Adrenal gland (tissue), 12 donors: ENCODE data around the gene KCNH1. TPM values are rescaled to one million over a fixed set of nuclear protein-coding genes. Genes with fewer than 3 reads are reported as not detected.

Source experiments
- DNase-seq, 7 donors: peaks; one replicate each; pipeline ENCODE4 v3.0.0-alpha.2; 2019 to 2020
- H3K27ac ChIP-seq, 5 donors: fragments of 200-600 bp; sonication (generic) in 4 of 5; 1 replicate in 3 of 5; 2 replicates in 2 of 5; pipeline versions ENCODE4 v1.5.1 to v1.8.0; 2016 to 2020; ENCODE audit warnings: mild to moderate bottlenecking in 1 of 5
- H3K27me3 ChIP-seq: fragments of 200-600 bp; 2 replicates; pipeline ENCODE4 v1.8.0; 2021
- H3K36me3 ChIP-seq, 2 donors: fragments of 200-600 bp; replicated peaks in 1 of 2; 1 replicate in 1 of 2; 2 replicates in 1 of 2; pipeline versions ENCODE4 v1.5.1 to v1.8.0; 2018 to 2022
- H3K4me1 ChIP-seq, 2 donors: fragments of 200-600 bp; replicated peaks in 1 of 2; 1 replicate in 1 of 2; 2 replicates in 1 of 2; pipeline versions ENCODE4 v1.5.1 to v1.8.0; 2018 to 2021
- H3K4me3 ChIP-seq, 4 donors: fragments of 200-600 bp; sonication (generic) in 3 of 4; one replicate each; pipeline ENCODE4 v1.5.1; 2016 to 2018
- H3K9me3 ChIP-seq, 3 donors: fragments of 200-600 bp; sonication (generic) in 1 of 3; replicated peaks in 1 of 3; 1 replicate in 2 of 3; 2 replicates in 1 of 3; pipeline versions ENCODE4 v1.5.1 to v1.8.0; 2016 to 2021
- POLR2A ChIP-seq, 2 donors: fragments of 450-650 bp; IDR thresholded peaks; one replicate each; pipeline ENCODE4 v1.6.1; 2017; ENCODE audit warnings: antibody characterized with exemption in 2 of 2, mild to moderate bottlenecking in 2 of 2, moderate library complexity in 1 of 2
- WGBS, 4 donors: extraction: QIAGEN DNeasy Blood & Tissue Kit in 2 of 4; methylation state at CpG; one replicate each; pipeline versions ENCODE4 v1.1.5 to v1.1.7; 2013 to 2017; 5-methylcytosine and 5-hydroxymethylcytosine counted together
- intact Hi-C, 2 donors: fragments of 100-400 bp; cut with DNase I; formaldehyde crosslinking; loops; one replicate each; pipeline versions ENCODE4 v1.14.1 to v1.15.0; 2022 to 2023
- polyA plus RNA-seq, 3 donors: library from polyadenylated mRNA; stranded (reverse); fragments of 200-250 nt in 2 of 3; fragments of 350-450 nt in 1 of 3; fragmentation: Illumina TruSeq in 1 of 3; extraction: RNeasy Lipid Tissue Mini Kit (QIAGEN cat#74804) in 1 of 3; gene quantifications; one replicate each; pipeline ENCODE4 v1.2.3, GENCODE V29; 2013 to 2014
- total RNA-seq, 9 donors: library from RNA; depleted of rRNA in 4 of 9; stranded (reverse); fragments of >200 nt in 4 of 9; fragments of 120-200 nt in 1 of 9; fragmentation: NEBNext Ultra II Directional in 1 of 9; extraction: Animal tissue kit (Norgen Biotek cat#: 25700) in 1 of 9; gene quantifications; one replicate each; pipeline versions ENCODE4 v1.1.0 to v1.2.4, GENCODE V29; 2013 to 2023
- TF ChIP-seq, protein P1 (sequence below), 6 experiments: fragments of 450-650 bp in 4 of 6; fragments of 200-600 bp in 2 of 6; sonication (generic) in 1 of 6; IDR thresholded peaks; 1 replicate in 5 of 6; 2 replicates in 1 of 6; pipeline versions ENCODE4 v1.5.1 to v1.8.0; 2016 to 2021; ENCODE audit warnings: antibody characterized with exemption in 6 of 6, mild to moderate bottlenecking in 2 of 6, moderate library complexity in 1 of 6
- donor health status: healthy with polysubstance abuse.
- donor health status: Bipolar disorder and iron deficiency.
- donor health status: DM: yes; HTN: yes; CAD: no.
- donor health status: DM: no; HTN: no; CAD: no.
- donor health status: DM: no; HTN: no; CAD: no.
- donor health status: DM: yes; HTN: yes; CAD: no.

KCNH1 gene
- total and polyA plus RNA-seq, 12 donors = 0.15 to 2.2 (median 0.73) TPM; not detected in 4

GRCh38 chr1:210878564-210878963 lies 255.4 kb downstream of the KCNH1 start:
- DNase-seq = no peak
- TF ChIP-seq, protein P1, sequence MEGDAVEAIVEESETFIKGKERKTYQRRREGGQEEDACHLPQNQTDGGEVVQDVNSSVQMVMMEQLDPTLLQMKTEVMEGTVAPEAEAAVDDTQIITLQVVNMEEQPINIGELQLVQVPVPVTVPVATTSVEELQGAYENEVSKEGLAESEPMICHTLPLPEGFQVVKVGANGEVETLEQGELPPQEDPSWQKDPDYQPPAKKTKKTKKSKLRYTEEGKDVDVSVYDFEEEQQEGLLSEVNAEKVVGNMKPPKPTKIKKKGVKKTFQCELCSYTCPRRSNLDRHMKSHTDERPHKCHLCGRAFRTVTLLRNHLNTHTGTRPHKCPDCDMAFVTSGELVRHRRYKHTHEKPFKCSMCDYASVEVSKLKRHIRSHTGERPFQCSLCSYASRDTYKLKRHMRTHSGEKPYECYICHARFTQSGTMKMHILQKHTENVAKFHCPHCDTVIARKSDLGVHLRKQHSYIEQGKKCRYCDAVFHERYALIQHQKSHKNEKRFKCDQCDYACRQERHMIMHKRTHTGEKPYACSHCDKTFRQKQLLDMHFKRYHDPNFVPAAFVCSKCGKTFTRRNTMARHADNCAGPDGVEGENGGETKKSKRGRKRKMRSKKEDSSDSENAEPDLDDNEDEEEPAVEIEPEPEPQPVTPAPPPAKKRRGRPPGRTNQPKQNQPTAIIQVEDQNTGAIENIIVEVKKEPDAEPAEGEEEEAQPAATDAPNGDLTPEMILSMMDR (IDR thresholded peaks at IDR 0.05) = no peak
- no peak for TF ChIP-seq POLR2A (IDR thresholded peaks at IDR 0.05)
- H3K9me3 ChIP-seq = no peaks in the 10 kb centered on the region
- H3K27me3 ChIP-seq = no peaks in the 10 kb centered on the region
- no peaks in the 10 kb centered on the region for H3K36me3 ChIP-seq
- no peaks in the 10 kb centered on the region for H3K4me1 ChIP-seq
- no peak overlapping the region for H3K4me3 ChIP-seq
- intact Hi-C loops = no loop called here
- H3K27ac ChIP-seq = no peak overlapping the region

DNA sequence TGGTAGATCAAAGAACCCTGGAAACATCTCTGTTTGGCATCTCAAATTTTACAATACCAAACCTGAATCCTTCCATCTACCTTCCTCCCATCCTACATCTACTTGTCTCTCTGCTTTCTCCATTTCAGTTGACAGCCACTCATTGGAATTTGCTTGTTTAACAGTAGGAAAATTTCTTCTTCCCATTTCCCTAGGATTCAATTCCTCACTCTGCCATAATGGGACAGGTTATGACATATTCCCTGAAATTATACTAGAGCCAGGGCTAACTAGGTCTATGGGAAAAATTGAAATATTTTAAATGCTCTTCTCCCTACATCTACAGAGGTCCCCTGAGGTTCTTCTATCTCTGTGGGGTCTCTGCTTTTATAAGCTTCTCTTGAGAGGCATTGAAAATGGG lies 257.7 kb downstream of the KCNH1 start:
- Histone ChIP-seq H3K27ac (no peak overlapping the region), H3K36me3 (no peaks in the 10 kb centered on the region), H3K27me3 (no peaks in the 10 kb centered on the region), H3K4me3 (no peak overlapping the region), H3K4me1 (no peaks in the 10 kb centered on the region), H3K9me3 (no peaks in the 10 kb centered on the region)
- intact Hi-C loops = no loop called here
- DNase-seq = no peak
- TF ChIP-seq POLR2A (IDR thresholded peaks at IDR 0.05) = no peak
- TF ChIP-seq, protein P1 (IDR thresholded peaks at IDR 0.05) = no peak

GRCh38 chr1:210866532-210866931 lies 267.4 kb downstream of the KCNH1 start:
- H3K27ac ChIP-seq = no peak overlapping the region
- no peaks in the 10 kb centered on the region for H3K4me1 ChIP-seq
- H3K27me3 ChIP-seq = no peaks in the 10 kb centered on the region
- H3K4me3 ChIP-seq = no peak overlapping the region
- H3K9me3 ChIP-seq = no peaks in the 10 kb centered on the region
- DNase-seq = no peak
- TF ChIP-seq, protein P1 (IDR thresholded peaks at IDR 0.05) = no peak
- TF ChIP-seq POLR2A (IDR thresholded peaks at IDR 0.05) = no peak
- WGBS, 4 donors = 66 to 75% (median 69%) methylated on average over 2 of the region's 2 CpGs
- intact Hi-C loops = no loop called here
- H3K36me3 ChIP-seq = no peaks in the 10 kb centered on the region

DNA sequence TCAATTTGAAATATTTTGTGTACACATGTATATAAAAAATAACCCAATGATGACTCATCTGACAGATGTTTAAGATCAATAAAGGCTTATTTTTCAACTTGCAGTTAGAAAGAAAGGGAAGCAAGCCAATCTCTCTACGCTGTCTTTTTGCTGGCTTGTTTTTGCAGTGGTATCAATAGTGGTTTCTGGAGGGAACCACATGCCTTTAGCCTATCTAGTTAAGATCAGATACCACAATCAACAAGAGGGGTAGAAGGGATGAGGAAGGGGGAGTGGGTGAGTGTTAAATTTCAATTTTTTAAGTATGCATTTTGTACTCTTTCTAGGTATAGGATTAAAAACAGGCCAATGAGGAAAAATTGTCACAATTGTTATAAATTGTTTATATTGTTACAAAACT lies 276.2 kb downstream of the KCNH1 start:
- WGBS, 4 donors = 74 to 83% (median 78%) methylated on average over 1 of the region's 1 CpG
- TF ChIP-seq, protein P1 (IDR thresholded peaks at IDR 0.05) = no peak
- no peak for TF ChIP-seq POLR2A (IDR thresholded peaks at IDR 0.05)
- no peaks in the 10 kb centered on the region for H3K36me3 ChIP-seq
- no peaks in the 10 kb centered on the region for H3K9me3 ChIP-seq
- H3K27me3 ChIP-seq = no peaks in the 10 kb centered on the region
- no peak for DNase-seq
- intact Hi-C loops = no loop called here
- no peak overlapping the region for H3K4me3 ChIP-seq
- no peaks in the 10 kb centered on the region for H3K4me1 ChIP-seq
- H3K27ac ChIP-seq = no peak overlapping the region
